Fibroblast of upper back skin (primary cell): ENCODE measurements around the gene DDX41.

Experiments used
- DNase-seq: peaks from one replicate; pipeline ENCODE4 v3.0.0-alpha.2; 2013

DDX41 gene

DNA sequence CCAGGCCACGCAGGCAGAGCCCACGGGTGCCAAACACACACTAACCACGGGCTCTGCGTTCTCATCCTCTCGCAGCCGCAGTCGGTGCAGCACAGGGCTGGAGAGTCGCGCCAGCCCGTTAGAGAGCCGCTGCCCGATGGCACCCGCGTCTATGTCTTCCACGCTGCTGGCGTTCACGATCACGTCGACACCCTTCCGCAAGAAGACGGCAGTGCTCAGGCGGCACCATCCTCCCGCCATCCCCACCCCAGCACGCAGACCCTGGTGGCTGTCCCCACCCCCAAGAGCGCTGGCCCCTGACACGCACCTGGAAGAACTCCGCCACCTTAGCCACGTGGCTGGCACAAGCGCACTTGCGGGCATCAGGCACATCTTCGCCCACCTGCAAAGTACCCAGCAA, 49.3 kb downstream of the DDX41 start:
- DNase-seq = no peak

DNA sequence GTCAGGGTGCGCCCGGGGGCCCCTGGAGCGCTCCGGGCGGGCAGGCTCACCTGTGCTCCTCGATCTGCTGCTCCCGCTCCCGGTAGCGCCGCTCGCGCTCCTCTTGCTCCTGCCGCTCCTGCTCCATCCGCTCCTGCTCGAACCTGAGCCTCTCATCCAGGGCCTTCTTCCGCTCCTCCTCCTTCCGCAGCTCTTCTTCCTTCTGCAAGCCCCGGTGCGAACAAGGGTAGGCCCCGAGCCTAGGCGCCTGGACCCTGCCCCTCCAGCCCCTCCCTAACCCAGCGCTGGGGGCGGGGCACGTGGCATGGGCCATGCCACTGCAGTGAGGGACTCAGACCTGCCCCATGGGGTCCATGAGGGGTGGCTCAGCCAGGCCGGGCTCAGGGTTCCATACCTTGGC, 49.9 kb downstream of the DDX41 start:
- DNase-seq = no peak

DNA sequence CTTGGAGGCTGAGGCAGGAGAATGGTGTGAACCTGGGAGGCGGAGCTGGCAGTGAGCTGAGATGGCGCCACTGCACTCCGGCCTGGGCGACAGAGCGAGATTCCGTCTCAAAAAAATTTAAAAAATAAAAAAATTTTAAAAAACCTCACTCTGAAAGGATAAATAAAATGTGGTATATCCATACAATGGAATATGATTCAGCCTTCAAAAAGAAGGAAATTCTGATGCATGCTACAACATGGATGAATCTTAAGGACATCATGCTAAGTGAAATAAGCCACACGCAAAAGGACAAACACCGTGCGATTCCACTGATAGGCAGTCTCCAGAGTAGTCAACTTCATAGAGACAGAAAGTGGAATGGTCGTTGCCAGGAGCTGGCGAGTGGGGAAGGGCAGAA, 51.7 kb downstream of the DDX41 start:
- DNase-seq = no peak

DNA sequence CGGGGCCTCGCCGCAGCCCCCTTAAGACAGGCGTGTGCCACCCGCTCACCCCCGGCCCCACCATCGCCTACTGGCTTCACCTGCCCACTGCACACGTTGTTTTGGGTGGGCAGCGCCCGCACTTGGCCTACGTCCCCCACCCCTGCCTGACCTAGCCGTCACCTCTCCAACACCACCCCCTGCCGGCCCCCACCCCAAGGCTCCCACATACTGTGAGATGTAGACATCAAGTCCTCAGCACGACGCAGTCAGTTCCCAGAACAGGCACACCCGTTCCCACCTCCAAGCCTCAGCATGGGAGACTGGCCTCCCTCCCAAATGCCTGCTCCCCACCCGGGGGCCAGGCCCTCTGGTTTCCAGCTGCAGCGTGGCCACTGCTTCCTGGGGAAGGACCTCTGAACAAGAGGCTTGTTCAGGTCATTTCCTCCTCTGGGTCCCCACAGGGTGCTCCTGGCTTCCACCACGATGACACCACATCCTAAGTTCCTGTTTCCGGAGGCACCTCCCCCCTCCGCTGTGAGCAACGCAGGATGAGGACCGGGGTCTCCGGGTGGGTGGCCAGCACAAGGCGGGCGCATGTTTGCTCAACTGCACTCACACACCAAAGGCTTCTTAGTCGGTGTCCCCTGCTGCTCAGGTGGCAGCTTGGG, 54.6 kb downstream of the DDX41 start:
- DNase-seq = no peak
